ENCODE results near the gene SLCO4C1.

SLCO4C1 gene

DNA sequence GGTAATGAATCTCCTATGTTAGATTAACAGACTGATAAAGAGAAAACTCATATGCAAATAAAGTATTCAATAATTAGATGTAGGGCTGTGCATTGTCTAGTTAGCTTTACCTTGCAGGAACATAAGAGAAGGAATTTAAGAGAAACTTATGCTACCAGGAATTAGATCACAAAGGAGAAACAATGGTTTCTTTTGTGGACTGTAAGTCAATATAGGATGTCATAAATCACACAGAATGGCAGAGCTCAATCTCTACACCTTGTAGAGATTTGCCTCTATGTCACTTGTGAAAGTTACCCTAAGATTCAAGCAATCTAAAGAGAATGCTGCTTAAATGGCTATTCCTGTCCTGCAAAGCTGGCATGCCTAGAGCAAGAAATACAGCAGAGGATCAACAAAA lies 26.0 kb downstream of the SLCO4C1 start:
- DNase-seq, result no peak

DNA sequence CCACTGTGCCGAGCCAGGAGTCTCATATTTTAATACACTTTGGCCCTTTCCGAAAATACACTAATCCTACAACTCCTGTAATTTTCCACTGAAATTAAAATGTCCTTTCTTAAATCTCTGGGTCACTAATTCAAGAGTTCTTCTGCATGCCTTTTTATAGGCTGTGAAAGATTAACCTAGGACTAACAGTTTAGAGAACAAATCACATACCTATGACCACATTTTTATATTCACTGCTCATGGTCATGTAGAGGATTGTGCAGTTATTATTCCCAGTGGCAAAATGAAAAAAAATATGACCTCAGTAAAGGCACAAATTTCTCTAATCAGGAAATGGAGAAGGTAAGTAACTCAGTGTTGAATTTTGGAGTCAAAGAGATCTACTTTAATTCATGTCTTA lies 33.4 kb downstream of the SLCO4C1 start:
- no peak for DNase-seq

DNA sequence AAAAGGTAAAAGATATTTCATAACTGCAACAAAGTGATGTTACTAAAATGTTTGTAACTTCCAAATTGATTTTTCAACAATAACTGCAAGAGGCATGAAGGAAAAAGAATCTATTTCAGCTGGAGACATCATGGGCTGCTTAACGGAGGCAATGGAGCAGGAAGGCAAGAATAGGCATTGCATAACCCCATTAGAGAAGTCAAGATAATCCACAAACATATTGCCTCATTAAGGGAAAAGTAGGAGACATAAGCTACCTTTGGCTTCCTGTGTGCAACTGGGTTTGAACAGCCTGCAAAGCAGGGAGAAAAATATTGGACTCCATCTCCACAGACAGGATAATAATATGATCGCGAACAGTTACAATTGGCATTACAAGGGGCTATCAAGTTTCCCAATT lies 46.7 kb downstream of the SLCO4C1 start:
- DNase-seq, result no peak

DNA sequence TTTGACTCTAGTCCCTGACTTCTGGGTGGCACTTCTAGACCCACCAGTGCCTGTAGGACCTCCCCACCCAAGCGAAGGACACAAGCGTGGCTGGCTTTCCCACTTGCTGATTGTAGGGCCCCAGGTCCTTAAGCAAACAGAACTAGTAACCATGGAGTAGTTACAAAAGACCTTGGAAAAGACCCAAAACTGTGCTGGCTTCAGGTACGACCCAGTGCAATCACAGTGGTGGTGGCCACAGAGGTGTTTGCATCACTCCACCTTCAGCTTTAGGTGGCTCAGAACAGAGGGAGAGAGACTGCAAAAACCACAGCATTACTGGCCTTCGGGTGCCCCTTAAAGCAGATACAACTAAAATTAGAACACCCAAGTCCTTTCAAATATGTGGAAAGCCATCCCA lies 52.9 kb downstream of the SLCO4C1 start:
- no peak for DNase-seq

DNA sequence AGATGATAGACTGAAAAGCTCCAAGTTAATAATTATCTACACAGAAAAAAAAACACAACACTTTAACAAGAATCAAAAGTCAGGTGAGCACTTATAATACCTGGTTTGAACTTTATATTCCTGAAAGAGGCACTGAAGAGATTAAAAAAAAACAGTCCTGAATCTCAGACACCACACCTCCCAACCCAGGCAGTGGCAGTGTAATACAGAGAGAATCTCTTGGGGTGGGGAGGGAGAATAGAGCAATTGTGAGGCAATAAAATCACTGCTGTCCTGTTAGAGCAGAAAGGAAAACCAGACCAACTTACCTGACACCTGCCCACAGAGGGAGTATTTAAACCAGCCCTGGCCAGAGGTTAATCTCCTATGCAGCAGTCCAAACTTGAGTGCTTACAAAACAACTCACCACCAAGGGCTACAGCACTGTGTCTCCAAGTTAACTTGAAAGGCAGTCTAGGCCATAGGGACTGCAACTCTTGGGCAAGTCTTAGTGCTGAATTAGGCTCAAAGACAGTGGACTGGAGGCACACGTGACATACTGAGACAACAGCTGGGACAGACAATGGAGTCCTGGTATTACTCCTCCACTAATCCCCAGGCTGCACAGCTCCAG lies 54.2 kb downstream of the SLCO4C1 start:
- no peak for DNase-seq

DNA sequence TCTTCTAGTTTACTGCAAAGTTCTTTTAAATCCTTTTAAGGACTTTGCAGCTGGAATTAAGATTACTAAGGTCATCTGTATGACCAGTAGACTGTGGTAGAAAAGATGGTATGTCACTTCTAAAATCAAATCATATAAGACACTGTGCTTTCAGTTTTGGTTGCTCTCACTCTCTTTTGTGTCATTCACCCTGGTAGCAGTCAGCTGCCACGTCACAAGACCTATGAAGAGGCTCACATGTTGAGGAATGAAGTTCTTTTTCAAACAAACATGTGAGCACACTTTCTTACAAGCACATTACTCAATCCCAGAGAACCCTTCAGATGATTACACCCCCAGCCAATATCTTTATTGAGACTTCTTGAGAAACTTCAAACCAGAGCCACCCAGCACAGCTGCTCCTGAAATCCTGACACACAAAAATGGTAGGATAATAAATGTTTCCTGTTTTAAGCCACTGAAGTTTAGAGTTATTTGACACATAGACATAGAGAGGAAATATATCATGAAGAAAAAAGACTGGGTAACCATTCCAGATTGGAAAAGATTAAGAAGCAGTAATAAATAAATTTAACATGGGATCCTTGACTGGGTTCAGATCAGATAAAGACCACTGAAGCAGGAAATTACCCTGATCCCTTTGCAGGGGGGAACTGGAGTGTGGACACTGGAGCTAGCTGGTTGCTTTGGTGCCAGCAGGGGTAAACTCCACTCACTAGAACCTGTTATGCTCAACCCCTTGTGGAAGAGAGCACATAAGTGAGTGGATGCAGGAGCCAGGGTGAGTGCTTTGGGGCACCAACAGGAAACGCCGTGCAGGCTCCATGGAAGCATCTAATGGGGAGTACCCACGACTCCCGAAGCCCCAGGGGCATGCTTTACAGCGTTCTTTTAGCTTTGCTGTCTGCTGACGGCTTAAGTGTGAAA lies 64.1 kb downstream of the SLCO4C1 start:
- DNase-seq, result no peak

DNA sequence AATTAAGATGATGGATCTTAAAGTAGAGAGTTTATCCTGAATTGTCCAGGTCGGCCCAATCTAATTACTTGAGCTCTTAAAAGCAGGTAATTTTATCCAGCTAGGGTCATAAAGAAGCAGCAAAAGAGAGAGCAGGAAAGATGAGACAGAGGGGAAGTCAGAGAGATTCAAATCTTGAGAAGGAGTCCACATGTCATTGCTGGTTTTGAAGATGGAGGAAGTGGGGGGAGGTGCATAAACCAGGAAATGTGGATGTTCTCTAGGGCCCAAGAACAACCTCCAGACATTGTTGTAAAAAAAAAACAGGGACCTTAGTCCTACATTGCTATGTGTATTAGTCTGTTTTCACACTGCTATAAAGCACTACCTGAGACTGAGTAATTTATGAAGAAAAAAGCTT lies 66.4 kb downstream of the SLCO4C1 start:
- no peak for DNase-seq

DNA sequence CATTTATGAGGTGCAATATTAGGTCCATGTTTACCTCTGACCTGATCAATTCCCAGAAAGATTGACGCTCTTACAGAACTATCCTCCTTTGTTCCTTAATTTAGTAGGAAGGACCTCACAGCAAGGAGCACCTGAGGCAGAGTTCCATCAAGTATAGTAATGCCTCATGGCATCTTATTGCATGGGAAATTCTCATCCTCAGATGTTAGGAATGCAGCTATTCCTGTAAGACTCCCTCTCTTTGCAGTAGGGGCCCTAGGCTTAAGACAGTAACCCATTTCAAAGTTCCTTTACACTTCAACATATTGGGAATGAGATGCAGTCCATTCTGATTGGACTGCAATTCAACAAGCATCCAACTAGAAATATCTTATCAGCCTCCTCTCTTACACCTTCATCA lies 69.8 kb downstream of the SLCO4C1 start:
- no peak for DNase-seq

DNA sequence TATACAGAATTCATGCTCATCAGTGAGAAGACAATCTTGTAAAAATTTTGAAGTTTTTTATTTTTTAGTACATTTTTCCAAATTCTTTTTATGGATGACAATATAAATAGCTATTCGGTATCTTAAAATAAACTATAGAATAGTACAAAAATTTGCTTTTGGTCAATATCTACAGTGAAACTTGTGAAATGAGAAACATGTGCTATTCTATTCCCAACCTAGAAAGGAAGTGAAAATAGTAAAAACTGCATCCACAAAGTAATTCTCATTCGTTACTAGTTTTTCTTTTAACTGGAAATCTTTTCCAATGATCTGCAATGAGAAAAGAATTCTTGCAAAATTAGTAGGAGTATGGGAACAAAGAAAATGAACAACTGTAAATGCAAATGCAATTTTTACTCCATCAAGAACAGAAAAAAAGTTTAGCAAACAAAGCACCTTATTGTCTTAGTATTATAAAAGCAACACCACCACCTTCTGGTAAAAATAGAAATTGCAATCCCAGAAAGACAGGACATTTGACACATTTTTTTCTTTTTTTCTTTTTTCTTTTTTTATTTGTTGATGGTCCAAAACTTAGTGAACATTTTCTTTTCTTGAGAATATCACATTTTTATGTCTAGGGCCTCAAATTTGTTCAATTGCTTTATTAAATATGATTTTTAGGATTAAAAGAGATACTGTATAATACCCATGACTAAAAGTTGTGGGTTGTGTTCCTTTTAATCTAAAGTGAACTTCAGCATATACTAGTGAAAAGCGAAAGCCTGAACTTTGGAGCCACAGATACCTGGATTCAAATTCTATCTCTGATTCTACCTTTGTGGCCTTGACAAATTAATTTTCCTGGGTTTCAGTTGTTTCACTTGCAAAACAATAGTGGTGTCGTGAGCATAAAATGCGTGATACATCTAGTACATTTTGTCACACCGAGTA lies 72.3 kb downstream of the SLCO4C1 start:
- peak; percentile 56 for DNase-seq

DNA sequence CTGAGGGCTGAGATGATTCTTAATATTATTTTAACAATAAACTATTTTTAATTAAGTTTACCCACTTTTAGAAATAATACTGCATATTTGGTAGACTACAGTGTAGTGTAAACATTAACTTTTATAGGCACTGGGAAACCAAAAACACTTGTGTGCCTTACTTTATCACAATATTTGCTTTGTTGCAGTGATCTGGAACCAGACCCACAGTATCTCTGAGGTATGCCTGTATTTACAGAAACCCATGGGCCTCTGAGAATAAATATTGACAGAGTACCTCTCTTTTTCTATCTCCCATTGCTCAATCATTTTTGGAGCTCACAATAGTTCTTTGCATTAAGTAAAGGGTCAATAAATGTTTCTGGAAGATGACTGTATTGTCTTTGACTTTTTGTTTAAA lies 73.3 kb downstream of the SLCO4C1 start:
- DNase-seq, result no peak

DNA sequence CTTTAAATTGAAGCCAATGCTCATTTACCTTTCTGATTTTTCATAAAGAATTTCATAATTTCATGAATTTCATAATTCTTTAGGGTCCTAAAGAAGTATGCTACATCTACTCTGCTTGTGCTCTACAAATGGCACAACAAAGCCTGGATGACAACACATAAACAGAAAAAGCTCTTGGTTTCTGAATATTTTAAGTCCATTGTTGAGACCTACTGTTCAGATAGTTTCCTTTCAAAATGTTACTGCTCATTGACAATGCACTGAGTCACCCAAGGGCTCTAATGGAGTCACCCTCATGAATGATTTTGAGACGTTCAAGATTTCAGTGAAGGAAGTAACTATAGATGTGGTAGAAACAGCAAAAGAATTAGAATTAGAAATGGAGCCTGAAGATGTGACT lies 74.1 kb downstream of the SLCO4C1 start:
- DNase-seq, result no peak

DNA sequence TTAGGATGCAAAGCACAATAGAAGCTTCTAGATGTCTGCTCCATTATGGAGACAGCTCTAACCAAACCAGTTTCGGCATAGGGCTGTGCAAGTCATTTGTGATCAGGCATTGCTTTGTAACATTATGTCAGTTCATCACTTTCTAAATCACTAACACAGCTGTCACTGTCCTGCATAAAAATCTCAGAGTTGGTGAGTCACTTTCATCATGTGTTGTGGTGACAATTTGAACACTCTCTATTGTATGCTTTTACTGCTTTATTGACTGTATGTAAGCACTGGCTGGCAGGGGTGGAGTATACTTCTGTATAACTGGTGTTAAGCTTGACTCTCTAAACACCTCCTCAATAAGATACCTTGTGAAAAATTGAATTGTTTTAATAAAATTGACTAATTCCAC lies 77.9 kb downstream of the SLCO4C1 start:
- no peak for DNase-seq

DNA sequence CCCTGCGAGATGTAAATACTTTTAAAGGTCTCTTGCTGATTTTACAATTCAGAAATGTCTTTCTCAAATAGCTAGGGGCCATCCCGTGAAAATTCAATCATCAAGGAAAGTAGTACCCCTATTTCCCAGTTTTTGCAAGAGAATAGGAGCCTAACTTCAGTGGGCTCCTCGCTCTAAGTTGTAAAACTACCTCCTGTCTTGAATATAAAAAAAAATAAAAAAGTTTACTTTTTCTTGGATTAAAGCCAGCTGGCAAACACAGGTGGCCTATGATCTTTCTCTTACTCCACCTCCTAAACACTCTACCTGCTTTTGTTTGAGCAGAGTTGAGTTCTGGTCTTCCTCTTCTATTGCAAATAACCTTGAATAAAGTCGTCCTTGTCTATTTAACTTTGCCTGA lies 79.4 kb downstream of the SLCO4C1 start:
- DNase-seq, result no peak

DNA sequence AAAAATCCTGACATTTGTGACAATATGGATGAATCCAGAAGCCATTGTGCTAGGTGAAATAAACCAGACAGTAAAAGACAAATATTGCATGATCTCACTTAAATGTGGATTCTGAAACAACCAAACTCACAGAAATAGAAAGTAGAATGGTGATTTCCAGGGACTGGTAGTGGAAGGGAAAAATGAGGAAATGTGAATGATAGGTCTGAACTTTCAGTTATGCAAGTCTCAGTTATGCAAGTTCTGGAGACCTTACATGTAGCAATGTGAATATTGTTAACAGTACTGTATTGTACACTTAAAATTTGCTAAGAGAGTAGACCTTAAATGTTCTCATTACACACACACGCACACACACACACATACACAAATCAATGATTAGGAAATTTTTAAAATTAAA lies 84.9 kb downstream of the SLCO4C1 start:
- DNase-seq, result no peak

DNA sequence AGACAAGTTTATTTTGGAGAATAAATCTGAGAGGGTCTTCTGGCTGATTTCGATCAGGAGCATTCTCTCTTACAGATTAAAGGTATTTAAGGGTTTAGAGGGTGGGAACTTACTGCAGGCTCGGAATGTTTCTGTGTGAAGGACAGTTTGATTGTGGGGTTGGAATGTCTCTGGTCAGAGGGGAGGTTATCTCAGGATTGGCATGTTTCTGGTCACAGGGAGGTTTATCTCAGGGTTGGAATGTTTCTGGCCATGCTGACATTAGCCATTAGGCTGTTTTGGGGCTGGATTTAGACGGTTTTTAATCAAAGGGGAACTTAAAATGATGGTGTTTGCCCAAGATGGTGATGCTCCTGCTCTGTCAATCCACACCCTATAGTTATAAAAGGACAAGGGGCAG lies 95.2 kb downstream of the SLCO4C1 start:
- no peak for DNase-seq

DNA sequence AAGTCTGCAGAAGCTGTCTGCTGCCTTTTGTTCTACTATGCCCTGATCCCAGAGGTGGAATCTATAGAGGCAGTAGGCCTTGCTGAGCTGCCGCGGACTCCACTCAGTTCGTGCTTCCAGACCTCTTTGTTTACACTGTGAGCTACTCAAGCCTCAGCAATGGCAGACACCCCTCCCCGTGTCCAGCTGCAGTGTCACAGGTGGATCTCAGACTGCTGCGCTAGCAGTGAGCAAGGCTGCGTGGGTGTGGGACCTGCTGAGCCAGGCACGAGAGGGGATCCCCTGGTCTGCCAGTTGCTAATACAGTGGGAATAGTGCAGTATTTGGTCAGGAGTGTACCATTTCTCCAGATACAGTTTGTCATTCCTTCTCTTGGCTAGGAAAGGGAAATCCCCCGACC lies 99.6 kb downstream of the SLCO4C1 start:
- no peak for DNase-seq

Measured in NCI-H1048 (cell line).